SH-SY5Y (cell line): Measurements from ENCODE around the gene NAALADL2.

Experiments used
- GATA2 ChIP-seq: IDR thresholded peaks from 2 replicates; pipeline ENCODE4 v1.6.1; 2011; ENCODE audit warnings: mild to moderate bottlenecking, low read depth, low read length
- GATA3 ChIP-seq: IDR thresholded peaks from 2 replicates; pipeline ENCODE4 v1.6.1; 2011; ENCODE audit warnings: low read depth, mild to moderate bottlenecking, low read length, moderate library complexity

DNA sequence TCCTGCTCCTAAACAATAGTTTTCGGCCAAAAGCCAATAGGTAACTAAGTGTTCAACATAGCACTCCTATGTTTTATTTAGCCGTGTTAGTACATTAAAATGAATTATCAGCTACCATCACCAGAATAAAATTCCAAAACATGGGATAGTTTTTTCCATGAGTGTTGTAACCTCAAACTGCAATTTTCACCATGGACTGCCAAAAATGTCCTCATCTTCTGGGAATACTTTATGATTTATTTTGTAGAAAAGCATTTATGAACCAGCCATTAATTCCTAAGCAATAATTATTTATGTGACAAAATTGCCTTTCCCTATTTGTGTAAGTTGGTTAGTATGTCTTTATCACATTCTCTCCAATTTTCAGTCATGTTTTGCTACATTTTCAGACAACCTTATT is 438.1 kb downstream of the NAALADL2 start:
- no peak for TF ChIP-seq GATA3
- TF ChIP-seq GATA2 = no peak
